HG03175 (cell line): ENCODE results near the gene SYN1.

ENCODE experiments used
- ATAC-seq: cut with Tn5 transposase; IDR thresholded peaks from one replicate; pipeline ENCODE4 v1.9.1; 2021; ENCODE audit warnings: mild to moderate bottlenecking, moderate library complexity; ENCODE audit not compliant: unreplicated experiment

Gene SYN1

DNA sequence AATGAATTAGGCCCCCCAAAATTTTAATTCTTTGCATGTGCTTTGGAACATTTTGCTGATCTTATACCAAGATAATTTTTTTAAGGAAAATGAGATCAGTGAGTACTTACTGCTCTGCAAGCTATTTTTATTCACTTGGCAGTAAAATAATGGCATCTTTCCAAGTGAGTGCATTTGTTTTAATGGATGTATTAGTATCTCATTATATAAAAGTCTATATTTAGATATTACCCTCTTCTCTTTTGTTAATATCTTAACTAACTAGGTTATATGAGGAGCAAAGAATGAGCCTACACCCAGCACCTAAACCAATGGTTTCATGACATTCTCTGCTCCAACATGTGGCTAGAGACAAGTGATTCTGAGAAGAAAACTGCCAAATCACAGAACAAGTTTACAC lies 79.8 kb downstream of the SYN1 start:
- ATAC-seq, result no peak

DNA sequence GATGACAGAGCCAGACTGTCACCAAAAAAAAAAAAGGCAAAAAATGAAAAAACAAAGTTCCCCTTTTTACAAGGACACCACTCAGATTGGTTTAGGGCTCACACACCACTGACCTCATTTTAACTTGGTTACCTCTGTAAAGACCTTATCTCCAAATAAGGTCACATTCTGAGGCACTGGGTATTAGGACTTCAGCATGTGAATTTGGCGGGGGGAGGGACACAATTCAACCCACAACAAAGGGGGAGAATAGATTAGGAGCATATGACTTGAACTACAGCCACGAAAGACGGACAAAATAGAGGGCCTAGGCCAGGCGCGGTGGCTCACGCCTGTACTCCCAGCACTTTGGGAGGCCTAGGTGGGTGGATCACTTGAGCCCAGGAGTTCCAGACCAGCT lies 89.6 kb downstream of the SYN1 start:
- no peak for ATAC-seq

GRCh38 chrX:47529548-47529947 lies 90.1 kb downstream of the SYN1 start:
- no peak for ATAC-seq

GRCh38 chrX:47523713-47524166 lies 95.9 kb downstream of the SYN1 start:
- no peak for ATAC-seq

DNA sequence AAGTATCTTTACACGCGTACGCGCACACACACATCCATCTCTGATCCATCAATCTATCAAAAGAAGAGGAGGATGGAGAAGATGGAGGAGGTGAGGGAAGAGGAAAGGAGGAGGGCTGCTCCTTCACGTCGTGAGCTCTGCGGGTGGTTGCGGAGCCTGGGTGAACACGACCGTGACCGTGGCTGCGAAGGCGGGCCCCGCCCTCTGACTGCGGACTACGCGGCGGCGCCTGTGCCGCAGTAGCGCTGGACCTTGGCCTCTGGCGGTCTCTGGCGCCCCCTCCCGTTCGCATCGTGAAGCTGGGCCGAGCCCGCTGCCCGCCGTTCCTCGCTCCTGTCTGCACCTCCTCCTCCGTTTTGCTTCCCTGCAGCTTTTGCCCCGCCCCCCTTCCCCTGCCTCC lies 96.4 kb downstream of the SYN1 start:
- peak; percentile 86 for ATAC-seq
